LNCAP (cell line): ENCODE data around the gene TNN.

Experiments
- TF ChIP-seq, protein P1 (sequence below): fragments of 450-650 bp; IDR thresholded peaks from 2 replicates; pipeline ENCODE4 v1.5.1; 2017; ENCODE audit warnings: mild to moderate bottlenecking

TNN gene

DNA sequence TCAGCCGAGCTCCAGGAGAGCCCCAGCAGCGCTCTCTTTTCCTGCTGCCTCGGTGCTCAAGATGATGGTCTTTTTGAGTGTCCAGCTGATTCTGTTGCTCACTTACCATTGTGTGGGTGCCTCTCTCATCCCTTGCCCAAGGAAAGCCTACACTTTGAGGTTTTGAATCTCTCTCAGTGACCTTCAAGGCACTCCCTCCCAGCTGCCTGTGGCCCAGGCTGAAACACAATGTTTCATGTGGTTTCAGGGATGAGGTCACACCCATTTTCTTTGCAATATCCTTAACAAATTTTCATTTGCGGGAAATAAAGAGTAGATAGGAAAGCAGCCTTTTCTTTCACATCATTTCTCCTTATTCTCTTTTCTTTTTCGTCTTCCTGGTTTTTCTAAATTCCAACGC is 31.8 kb upstream of the TNN start:
- TF ChIP-seq, protein P1, sequence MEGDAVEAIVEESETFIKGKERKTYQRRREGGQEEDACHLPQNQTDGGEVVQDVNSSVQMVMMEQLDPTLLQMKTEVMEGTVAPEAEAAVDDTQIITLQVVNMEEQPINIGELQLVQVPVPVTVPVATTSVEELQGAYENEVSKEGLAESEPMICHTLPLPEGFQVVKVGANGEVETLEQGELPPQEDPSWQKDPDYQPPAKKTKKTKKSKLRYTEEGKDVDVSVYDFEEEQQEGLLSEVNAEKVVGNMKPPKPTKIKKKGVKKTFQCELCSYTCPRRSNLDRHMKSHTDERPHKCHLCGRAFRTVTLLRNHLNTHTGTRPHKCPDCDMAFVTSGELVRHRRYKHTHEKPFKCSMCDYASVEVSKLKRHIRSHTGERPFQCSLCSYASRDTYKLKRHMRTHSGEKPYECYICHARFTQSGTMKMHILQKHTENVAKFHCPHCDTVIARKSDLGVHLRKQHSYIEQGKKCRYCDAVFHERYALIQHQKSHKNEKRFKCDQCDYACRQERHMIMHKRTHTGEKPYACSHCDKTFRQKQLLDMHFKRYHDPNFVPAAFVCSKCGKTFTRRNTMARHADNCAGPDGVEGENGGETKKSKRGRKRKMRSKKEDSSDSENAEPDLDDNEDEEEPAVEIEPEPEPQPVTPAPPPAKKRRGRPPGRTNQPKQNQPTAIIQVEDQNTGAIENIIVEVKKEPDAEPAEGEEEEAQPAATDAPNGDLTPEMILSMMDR: no peak

DNA sequence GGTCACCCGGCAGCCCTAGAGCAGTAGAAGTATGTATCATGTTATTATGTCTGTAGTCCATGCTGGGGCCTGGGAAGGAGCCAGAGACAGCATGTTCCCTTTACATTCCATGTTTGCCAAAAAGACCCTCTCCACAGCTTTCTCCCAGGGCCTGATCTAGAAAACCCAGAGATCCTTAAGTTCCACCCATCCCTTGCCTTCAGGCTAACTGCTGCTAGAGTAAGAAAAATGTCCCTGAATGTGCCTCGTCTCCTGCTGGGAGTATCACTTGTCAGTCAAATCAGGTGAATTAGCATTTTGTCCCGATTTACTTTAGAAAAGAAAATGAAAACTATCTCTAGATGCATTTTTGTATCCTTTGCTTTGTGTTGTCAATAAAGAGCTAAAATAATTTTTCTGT is 31.2 kb upstream of the TNN start:
- TF ChIP-seq, protein P1: no peak

DNA sequence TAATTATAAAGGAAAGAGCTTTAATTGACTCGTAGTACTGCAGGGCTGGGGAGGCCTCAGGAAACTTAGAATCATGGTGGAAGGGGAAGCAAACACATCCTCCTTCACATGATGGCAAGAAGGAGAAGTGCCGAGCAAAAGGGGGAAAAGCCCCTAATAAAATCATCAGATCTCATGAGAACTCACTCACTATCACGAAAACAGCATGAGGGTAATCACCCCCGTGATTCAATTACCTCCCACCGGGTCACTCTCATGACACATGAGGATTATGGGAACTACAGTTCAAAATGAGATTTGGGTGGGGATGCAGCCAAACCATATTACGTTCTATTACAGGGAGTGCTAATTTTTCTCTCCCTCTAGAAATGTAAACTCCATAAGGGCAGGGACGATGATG is 30.2 kb upstream of the TNN start:
- TF ChIP-seq, protein P1: no peak

DNA sequence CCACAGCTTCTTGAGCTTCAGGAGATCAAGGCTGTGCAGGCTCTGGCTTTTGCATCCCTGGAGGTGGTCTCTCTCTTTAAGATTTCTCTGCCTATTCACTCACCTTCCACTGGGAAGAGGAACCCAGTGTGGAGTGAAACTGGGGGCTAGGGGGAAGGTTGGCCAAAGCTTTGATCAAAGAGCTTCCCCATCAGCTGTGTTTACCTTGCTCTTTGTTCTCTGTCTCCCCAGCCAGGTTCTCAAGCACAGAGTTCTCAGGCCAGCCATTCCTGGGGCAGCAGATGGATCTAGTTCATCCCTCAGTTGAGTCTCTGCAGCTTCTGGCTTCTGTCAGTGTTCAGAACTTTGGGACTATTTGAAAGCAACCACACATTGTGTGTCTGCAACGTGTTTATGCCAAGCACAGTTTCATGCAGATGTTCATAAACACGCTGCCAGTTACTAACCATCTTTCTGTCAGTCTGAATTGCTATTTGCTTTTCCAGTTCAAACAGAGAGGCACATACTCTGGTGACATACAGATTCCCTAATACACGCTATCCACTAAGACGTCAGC is 27.2 kb upstream of the TNN start:
- TF ChIP-seq, protein P1: no peak

DNA sequence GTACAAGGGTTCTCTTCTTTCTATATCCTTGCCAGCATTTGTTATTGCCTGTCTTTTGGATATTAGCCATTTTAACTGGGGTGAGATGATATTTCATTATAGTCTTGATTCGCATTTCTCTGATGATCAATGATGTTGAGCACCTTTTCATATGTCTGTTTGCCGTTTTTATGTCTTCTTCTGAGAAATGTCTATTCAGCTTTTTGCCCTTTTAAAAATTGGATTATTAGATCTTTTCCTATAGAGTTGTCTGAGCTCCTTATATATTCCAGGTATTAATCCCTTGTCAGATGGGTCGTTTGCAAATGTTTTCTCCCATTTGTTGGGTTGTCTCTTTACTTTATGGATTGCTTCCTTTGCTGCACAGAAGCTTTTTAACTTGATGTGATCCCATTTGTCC is 25.0 kb upstream of the TNN start:
- TF ChIP-seq, protein P1: no peak

DNA sequence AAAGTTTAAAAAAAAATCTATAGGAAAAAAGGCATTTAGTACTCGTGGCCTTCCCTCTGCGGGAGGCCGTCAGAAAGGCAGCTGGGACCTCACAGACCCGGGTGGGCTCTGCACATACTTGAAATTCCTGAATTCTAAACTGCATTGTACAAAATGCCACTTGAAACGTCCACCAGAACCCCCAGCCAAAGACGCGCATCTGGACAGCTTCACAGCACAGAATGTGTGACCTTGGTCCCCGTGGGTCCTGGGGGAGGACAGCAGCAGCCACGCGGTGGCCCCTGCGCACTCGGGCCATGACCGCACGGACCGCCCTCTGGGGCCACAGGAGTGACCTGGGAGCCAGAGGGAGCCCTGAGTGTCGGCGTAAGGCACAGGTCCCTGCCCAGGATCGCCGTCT is 23.8 kb upstream of the TNN start:
- TF ChIP-seq, protein P1: no peak

DNA sequence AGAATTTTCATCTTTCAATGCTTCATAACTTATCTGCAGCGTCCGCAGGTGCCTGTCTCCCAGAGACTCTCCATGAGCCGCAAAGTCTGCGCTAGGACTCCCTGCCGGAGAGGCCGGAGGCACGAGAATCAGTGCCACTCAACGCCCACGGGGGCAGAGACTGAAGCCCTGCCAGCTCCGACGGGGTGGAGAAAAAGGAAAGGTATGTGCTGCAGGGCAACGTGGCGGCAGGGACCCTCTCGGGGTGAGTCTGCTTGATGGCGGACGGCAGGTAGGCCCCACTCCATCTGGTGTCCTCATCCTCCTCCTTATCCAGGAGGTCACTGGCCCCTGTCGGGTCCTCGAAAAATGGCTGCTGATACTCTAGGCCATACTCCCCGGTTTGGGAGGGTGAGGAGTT is 22.5 kb upstream of the TNN start:
- TF ChIP-seq, protein P1: no peak

DNA sequence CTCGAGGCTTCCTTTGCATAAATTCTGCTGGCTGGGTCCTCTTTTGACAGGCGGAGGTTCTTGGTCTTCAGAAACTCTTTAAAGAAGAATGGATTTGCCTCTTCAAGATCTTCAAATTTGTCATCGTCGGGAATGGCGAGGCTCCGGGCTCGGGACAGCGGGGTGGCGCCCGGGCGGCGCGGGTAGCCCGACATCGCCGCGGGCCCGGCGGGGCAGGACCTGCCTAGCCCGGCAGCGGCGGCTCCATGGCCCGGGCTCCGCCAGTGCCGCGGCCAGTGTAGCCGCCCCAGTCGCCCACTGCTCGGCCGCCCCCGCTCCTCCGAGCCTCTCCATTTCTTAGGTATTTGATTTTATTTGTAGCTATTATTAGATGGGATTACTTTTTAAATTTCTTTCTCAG is 22.1 kb upstream of the TNN start:
- TF ChIP-seq, protein P1: no peak
